Kidney epithelial cell (primary cell): ENCODE results near the gene TAF9B. TPM values are rescaled to one million over a fixed set of nuclear protein-coding genes. Genes with fewer than 3 reads are reported as not detected.
"Not testable (repeated sequence)": the region's sequence is repeated elsewhere in the genome, so short reads cannot be mapped to it uniquely, and the experiment has no call there.

Source experiments
- DNase-seq: peaks from one replicate; pipeline ENCODE4 v3.0.0-alpha.2; 2010; ENCODE audit warnings: low read depth
- H3K27me3 ChIP-seq: 2 replicates; pipeline ENCODE4 v1.6.0; 2011; ENCODE audit warnings: low read length; ENCODE audit not compliant: control insufficient read depth, insufficient read depth
- H3K36me3 ChIP-seq: 2 replicates; pipeline ENCODE4 v1.5.1; 2011; ENCODE audit warnings: low read length; ENCODE audit not compliant: control insufficient read depth, insufficient read depth
- H3K4me3 ChIP-seq: 2 replicates; pipeline ENCODE4 v1.5.1; 2011; ENCODE audit warnings: low read depth, mild to moderate bottlenecking, control low read depth, low read length
- total RNA-seq: library from RNA; depleted of rRNA; stranded (reverse); fragments of >200 nt; gene quantifications from 2 replicates; pipeline ENCODE4 v1.2.3, GENCODE V29; 2015
- TF ChIP-seq, protein P1 (sequence below): IDR thresholded peaks from 2 replicates; pipeline ENCODE4 v1.5.1; 2011; ENCODE audit warnings: mild to moderate bottlenecking, moderate library complexity, low read length, control low read depth, inconsistent platforms; ENCODE audit not compliant: insufficient read depth, poor library complexity, severe bottlenecking

Gene TAF9B
- total RNA-seq, 1 donor from 2014 or later, result 17.8 TPM

DNA sequence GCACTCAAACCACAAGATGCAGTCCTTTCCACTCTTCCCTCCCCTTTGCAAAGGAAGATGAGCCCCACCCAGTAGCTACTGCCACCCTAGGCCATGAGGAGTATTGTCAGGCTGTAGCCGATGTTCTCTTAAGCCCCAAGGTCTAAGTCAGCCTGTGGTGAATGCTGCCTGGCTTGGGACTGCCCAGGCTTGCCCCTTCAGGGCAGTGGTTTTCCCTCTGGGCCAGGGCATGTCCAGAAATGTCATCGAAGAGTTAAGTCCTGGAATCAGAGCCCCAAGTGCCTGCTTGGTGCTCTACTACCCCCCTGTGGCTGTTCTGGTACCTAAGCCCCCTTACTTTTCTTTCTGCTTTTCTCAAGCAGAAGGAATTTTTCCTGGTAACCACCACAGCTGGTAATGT is 47.2 kb downstream of the TAF9B start:
- no peaks in the 10 kb centered on the region for H3K36me3 ChIP-seq
- H3K27me3 ChIP-seq, result no peaks in the 10 kb centered on the region
- TF ChIP-seq, protein P1, sequence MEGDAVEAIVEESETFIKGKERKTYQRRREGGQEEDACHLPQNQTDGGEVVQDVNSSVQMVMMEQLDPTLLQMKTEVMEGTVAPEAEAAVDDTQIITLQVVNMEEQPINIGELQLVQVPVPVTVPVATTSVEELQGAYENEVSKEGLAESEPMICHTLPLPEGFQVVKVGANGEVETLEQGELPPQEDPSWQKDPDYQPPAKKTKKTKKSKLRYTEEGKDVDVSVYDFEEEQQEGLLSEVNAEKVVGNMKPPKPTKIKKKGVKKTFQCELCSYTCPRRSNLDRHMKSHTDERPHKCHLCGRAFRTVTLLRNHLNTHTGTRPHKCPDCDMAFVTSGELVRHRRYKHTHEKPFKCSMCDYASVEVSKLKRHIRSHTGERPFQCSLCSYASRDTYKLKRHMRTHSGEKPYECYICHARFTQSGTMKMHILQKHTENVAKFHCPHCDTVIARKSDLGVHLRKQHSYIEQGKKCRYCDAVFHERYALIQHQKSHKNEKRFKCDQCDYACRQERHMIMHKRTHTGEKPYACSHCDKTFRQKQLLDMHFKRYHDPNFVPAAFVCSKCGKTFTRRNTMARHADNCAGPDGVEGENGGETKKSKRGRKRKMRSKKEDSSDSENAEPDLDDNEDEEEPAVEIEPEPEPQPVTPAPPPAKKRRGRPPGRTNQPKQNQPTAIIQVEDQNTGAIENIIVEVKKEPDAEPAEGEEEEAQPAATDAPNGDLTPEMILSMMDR, result peak; percentile 48
- no peak overlapping the region for H3K4me3 ChIP-seq
- no peak for DNase-seq

DNA sequence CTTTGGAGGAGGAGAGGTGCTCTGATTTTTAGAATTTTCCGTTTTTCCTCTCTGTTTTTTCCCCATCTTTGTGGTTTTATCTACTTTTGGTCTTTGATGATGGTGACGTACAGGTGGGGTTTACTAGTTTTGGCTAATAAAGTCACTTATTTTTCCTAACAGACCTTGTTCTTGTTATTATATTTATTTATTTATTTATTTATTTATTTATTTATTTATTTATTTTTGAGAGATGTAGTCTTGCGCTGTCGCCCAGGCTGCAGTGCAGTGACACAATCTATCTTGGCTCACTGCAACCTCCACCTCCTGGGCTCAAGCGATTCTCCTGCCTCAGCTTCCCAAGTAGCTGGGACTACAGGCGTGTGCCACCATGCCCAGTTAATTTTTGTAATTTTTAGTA is 58.0 kb downstream of the TAF9B start:
- not testable (repeated sequence) for H3K4me3 ChIP-seq, H3K36me3 ChIP-seq, H3K27me3 ChIP-seq, DNase-seq

Other genes with a start within 250 kb of the TAF9B start
- gene MAGT1, start 244.2 kb downstream of the TAF9B start, total RNA-seq, result 49.2 and 54.7 TPM in 2 replicates
- gene COX7B, start 240.2 kb downstream of the TAF9B start, total RNA-seq, result 222 and 228 TPM in 2 replicates
- gene ATP7A, start 229.0 kb downstream of the TAF9B start, total RNA-seq, result 6.6 and 8.2 TPM in 2 replicates
- gene PGAM4, start 170.0 kb downstream of the TAF9B start, total RNA-seq, result not detected in 2 replicates
- gene PGK1, start 35.4 kb downstream of the TAF9B start, total RNA-seq, result 231 and 245 TPM in 2 replicates
- gene CYSLTR1, start 188.0 kb upstream of the TAF9B start, total RNA-seq, result not detected in 2 replicates